Mesendoderm (in vitro differentiated cells): Measurements from ENCODE around the gene GABRB3.

Source experiments
- DNase-seq: peaks from one replicate; pipeline ENCODE4 v3.0.0; 2013
- H2AK5ac ChIP-seq: 2 replicates; pipeline ENCODE4 v1.6.1; 2013; ENCODE audit warnings: low read length, inconsistent platforms
- H2BK120ac ChIP-seq: 2 replicates; pipeline ENCODE4 v1.6.1; 2013; ENCODE audit warnings: low read depth, mild to moderate bottlenecking, low read length, moderate library complexity, mixed read lengths
- H2BK15ac ChIP-seq: replicated peaks from 2 replicates; pipeline ENCODE4 v1.6.1; 2013; ENCODE audit warnings: low read depth, mild to moderate bottlenecking, moderate library complexity
- H2BK5ac ChIP-seq: 2 replicates; pipeline ENCODE4 v1.6.1; 2013; ENCODE audit warnings: low read length, inconsistent platforms
- H3K18ac ChIP-seq: 2 replicates; pipeline ENCODE4 v1.6.1; 2013; ENCODE audit warnings: mild to moderate bottlenecking, low read length, mixed read lengths
- H3K23ac ChIP-seq: one replicate; pipeline ENCODE4 v1.6.1; 2013; ENCODE audit warnings: low read length
- H3K27ac ChIP-seq: 2 replicates; pipeline ENCODE4 v1.5.1; 2013; ENCODE audit warnings: low read depth, mild to moderate bottlenecking, inconsistent platforms, low read length, moderate library complexity
- H3K27me3 ChIP-seq: 2 replicates; pipeline ENCODE4 v1.6.1; 2013; ENCODE audit warnings: low read length, control low read depth, mild to moderate bottlenecking, inconsistent platforms; ENCODE audit not compliant: insufficient read depth, poor library complexity
- H3K36me3 ChIP-seq: 2 replicates; pipeline ENCODE4 v1.6.1; 2013; ENCODE audit warnings: low read length, inconsistent platforms; ENCODE audit not compliant: control insufficient read depth, insufficient read depth
- H3K4ac ChIP-seq: one replicate; pipeline ENCODE4 v1.6.1; 2013; ENCODE audit warnings: low read depth, mild to moderate bottlenecking, low read length, moderate library complexity
- H3K4me1 ChIP-seq: 2 replicates; pipeline ENCODE4 v1.6.1; 2013; ENCODE audit warnings: low read depth, low read length, inconsistent platforms; ENCODE audit not compliant: control insufficient read depth
- H3K4me2 ChIP-seq: 2 replicates; pipeline ENCODE4 v1.6.1; 2013; ENCODE audit warnings: low read length
- H3K4me3 ChIP-seq: 2 replicates; pipeline ENCODE4 v1.5.1; 2013; ENCODE audit warnings: mild to moderate bottlenecking, low read length
- H3K56ac ChIP-seq: one replicate; pipeline ENCODE4 v1.6.1; 2013; ENCODE audit warnings: low read length
- H3K79me1 ChIP-seq: 2 replicates; pipeline ENCODE4 v1.6.1; 2013; ENCODE audit warnings: low read length, inconsistent platforms
- H3K79me2 ChIP-seq: 2 replicates; pipeline ENCODE4 v1.6.1; 2013; ENCODE audit warnings: mild to moderate bottlenecking, low read length; ENCODE audit not compliant: control insufficient read depth, insufficient read depth
- H3K9ac ChIP-seq: 2 replicates; pipeline ENCODE4 v1.6.1; 2013; ENCODE audit warnings: low read length, inconsistent platforms
- H4K5ac ChIP-seq: one replicate; pipeline ENCODE4 v1.6.1; 2013; ENCODE audit warnings: low read length
- H4K8ac ChIP-seq: one replicate; pipeline ENCODE4 v1.6.1; 2013; ENCODE audit warnings: low read depth, mild to moderate bottlenecking, control low read depth, low read length, moderate library complexity
- WGBS: extraction: QIAGEN DNeasy Blood & Tissue Kit; methylation state at CpG from one replicate; pipeline ENCODE4 v1.1.7; 2013; ENCODE audit warnings: low lambda C conversion rate, missing lambda C conversion rate; ENCODE audit not compliant: insufficient coverage; ENCODE audit errors: extremely low coverage; 5-methylcytosine and 5-hydroxymethylcytosine counted together

GABRB3 gene

DNA sequence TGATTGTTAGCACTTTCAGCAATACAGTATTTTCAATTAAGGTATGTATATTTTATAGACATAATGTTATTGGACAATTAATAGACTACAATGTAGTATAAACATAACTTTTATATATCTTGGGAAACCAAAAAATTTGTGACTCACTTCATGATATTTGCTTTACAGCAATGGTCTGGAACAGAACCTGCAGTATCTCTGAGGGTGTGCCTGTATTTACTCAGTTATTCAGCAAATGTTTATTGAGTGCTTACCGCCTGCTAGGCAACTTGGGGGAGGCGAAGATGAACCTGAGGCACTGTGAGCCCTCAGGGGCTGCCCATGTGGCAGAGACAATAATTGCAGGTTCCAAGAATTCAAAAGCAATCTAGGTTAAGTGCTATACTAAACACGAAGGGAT lies 144.8 kb downstream of the GABRB3 start:
- Histone ChIP-seq H2BK120ac (no peak overlapping the region), H3K27ac (no peak overlapping the region), H3K18ac (no peak overlapping the region), H2BK5ac (no peak overlapping the region), H3K27me3 (no peaks in the 10 kb centered on the region), H3K4ac (no peak overlapping the region), H2BK15ac (no peak overlapping the region), H3K23ac (no peak overlapping the region), H3K36me3 (no peaks in the 10 kb centered on the region), H4K8ac (no peak overlapping the region), H3K4me2 (no peak overlapping the region), H4K5ac (peak overlapping the region; percentile 53), H3K9ac (peak overlapping the region; percentile 48), H2AK5ac (no peak overlapping the region), H3K4me1 (peaks cover 24% of the 10 kb centered on the region), H3K79me2 (peaks cover 29% of the 10 kb centered on the region), H3K56ac (peak overlapping the region; percentile 18), H3K79me1 (peaks cover 10% of the 10 kb centered on the region), H3K4me3 (no peak overlapping the region)
- DNase-seq: peak; percentile 33
- WGBS: no CpG with 5 or more reads among the region's 3 CpGs

DNA sequence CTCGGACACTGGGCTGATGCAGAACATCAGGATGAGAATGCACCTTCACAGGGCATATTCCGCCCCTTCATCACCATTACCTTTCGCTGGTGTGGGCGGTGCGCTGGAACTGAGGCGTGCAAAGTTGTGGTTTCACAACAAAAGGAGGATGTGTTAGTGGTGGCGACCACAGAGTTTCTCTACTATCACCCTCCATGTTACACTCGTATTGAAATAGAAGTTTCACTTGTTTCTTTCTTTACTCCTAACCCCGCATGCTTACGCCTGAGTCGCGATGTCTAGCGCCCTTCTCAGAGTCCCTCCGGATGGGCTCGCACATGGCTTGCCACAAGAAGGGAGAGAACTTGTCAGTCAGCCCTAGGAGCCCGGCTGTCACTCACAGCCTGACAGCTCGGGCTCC lies 148.7 kb downstream of the GABRB3 start:
- no peak overlapping the region for H2BK5ac ChIP-seq
- H2AK5ac ChIP-seq: no peak overlapping the region
- peaks cover 13% of the 10 kb centered on the region for H3K79me1 ChIP-seq
- H3K4ac ChIP-seq: no peak overlapping the region
- H3K4me1 ChIP-seq: peaks cover 3% of the 10 kb centered on the region
- no peaks in the 10 kb centered on the region for H3K36me3 ChIP-seq
- no peak overlapping the region for H2BK15ac ChIP-seq
- DNase-seq: no peak
- H3K27ac ChIP-seq: no peak overlapping the region
- H3K27me3 ChIP-seq: no peaks in the 10 kb centered on the region
- no peak overlapping the region for H3K23ac ChIP-seq
- no peak overlapping the region for H3K18ac ChIP-seq
- H3K4me2 ChIP-seq: no peak overlapping the region
- no peak overlapping the region for H4K5ac ChIP-seq
- no peak overlapping the region for H3K56ac ChIP-seq
- WGBS: no CpG with 5 or more reads among the region's 17 CpGs
- peaks cover 28% of the 10 kb centered on the region for H3K79me2 ChIP-seq
- no peak overlapping the region for H2BK120ac ChIP-seq
- no peak overlapping the region for H3K4me3 ChIP-seq
- H4K8ac ChIP-seq: no peak overlapping the region
- no peak overlapping the region for H3K9ac ChIP-seq

GRCh38 chr15:26623071-26623470 lies 149.8 kb downstream of the GABRB3 start:
- Histone ChIP-seq H3K27me3 (no peaks in the 10 kb centered on the region), H3K4me3 (no peak overlapping the region), H2AK5ac (no peak overlapping the region), H3K9ac (no peak overlapping the region), H3K56ac (no peak overlapping the region), H3K18ac (peak overlapping the region; percentile 46), H2BK15ac (no peak overlapping the region), H3K79me2 (peaks cover 24% of the 10 kb centered on the region), H4K5ac (no peak overlapping the region), H3K36me3 (no peaks in the 10 kb centered on the region), H3K79me1 (peaks cover 10% of the 10 kb centered on the region), H4K8ac (no peak overlapping the region), H2BK5ac (no peak overlapping the region), H2BK120ac (no peak overlapping the region), H3K23ac (no peak overlapping the region), H3K4me2 (no peak overlapping the region), H3K4ac (no peak overlapping the region), H3K27ac (no peak overlapping the region), H3K4me1 (peaks cover 3% of the 10 kb centered on the region)
- DNase-seq: peak; percentile 48
- no CpG with 5 or more reads among the region's 9 CpGs for WGBS

DNA sequence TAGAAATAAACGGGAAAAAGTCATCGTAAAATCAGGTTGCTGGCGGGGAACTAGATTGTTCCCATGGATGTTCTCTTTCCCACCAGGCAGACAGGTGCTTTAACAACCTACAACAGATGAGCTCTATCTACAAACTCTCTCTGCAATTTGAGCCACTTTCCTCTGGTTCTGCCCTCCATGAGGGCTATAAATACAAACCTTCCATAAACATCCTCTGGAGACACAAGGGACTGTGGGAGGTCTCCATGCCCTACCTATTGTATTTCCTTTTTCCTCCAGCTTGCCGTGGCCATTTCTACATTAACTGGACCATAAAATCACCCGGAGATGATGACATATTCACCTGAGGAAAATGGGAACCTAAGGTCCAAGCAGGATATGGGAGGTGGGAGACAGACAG lies 151.1 kb downstream of the GABRB3 start:
- Histone ChIP-seq H3K56ac (no peak overlapping the region), H3K9ac (no peak overlapping the region), H4K8ac (no peak overlapping the region), H4K5ac (no peak overlapping the region), H3K23ac (no peak overlapping the region), H2BK5ac (no peak overlapping the region), H3K79me2 (peaks cover 24% of the 10 kb centered on the region), H3K27me3 (no peaks in the 10 kb centered on the region), H3K4me2 (no peak overlapping the region), H3K18ac (no peak overlapping the region), H3K27ac (no peak overlapping the region), H3K4me1 (peaks cover 3% of the 10 kb centered on the region), H2BK15ac (no peak overlapping the region), H2AK5ac (no peak overlapping the region), H3K4me3 (no peak overlapping the region), H2BK120ac (no peak overlapping the region), H3K36me3 (no peaks in the 10 kb centered on the region), H3K4ac (no peak overlapping the region), H3K79me1 (peaks cover 10% of the 10 kb centered on the region)
- DNase-seq: no peak
- WGBS: no CpG with 5 or more reads among the region's 5 CpGs

- Histone ChIP-seq H4K5ac (no peak overlapping the region), H3K79me2 (peaks cover 23% of the 10 kb centered on the region), H3K23ac (no peak overlapping the region), H3K4me1 (peaks cover 3% of the 10 kb centered on the region), H2BK120ac (no peak overlapping the region), H3K79me1 (peaks cover 10% of the 10 kb centered on the region), H3K18ac (peak overlapping the region; percentile 11), H2BK5ac (no peak overlapping the region), H3K4me2 (no peak overlapping the region), H3K27me3 (no peaks in the 10 kb centered on the region), H3K36me3 (no peaks in the 10 kb centered on the region), H2BK15ac (no peak overlapping the region), H4K8ac (peak overlapping the region; percentile 77), H2AK5ac (no peak overlapping the region), H3K4ac (no peak overlapping the region), H3K4me3 (no peak overlapping the region), H3K9ac (no peak overlapping the region), H3K56ac (no peak overlapping the region), H3K27ac (no peak overlapping the region)
- DNase-seq: peak; percentile 39
- WGBS: no CpG with 5 or more reads among the region's 10 CpGs
These were observed 152.1 kb downstream of the GABRB3 start for GRCh38 chr15:26620528-26621458.
